PFSK-1 (cell line): ENCODE measurements around the gene DLX4.

ENCODE experiments used
- SIN3A ChIP-seq: IDR thresholded peaks from 2 replicates; pipeline ENCODE4 v1.6.1; 2012; ENCODE audit warnings: mild to moderate bottlenecking, low read length, moderate library complexity, borderline replicate concordance; ENCODE audit not compliant: insufficient read depth
- TAF1 ChIP-seq: IDR thresholded peaks from 2 replicates; pipeline ENCODE4 v1.6.1; 2012; ENCODE audit warnings: low read length, control low read depth, borderline replicate concordance; ENCODE audit not compliant: insufficient read depth
- TF ChIP-seq, protein P1 (sequence below), 2 experiments: IDR thresholded peaks; 2 replicates each; pipeline versions ENCODE4 v1.6.1 to v1.8.0; 2011 to 2012; ENCODE audit warnings: low read depth in 2 of 2, low read length in 2 of 2, control low read depth in 1 of 2, inconsistent platforms in 1 of 2, mild to moderate bottlenecking in 1 of 2, moderate library complexity in 1 of 2; ENCODE audit not compliant: insufficient read depth in 1 of 2

DNA sequence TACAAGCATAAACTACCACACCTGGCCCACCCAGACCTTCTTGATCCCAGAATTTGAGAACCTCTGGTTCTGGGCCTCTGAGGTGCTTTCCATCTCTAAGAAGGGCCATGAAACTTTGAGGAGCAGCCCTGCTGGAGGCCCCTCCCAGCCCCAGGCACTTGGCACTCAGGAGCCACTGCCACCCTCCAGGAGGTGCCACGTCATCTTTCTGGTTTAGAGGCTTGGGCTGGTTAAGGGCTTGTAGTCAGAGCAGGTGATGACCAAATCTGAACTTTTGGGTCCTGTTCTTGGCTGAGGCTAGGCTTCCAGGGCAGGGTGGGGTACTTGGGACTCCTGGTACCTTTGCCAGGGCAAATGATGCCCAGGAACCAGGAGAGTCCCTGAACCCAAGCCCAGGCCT lies 13.8 kb upstream of the DLX4 start:
- TF ChIP-seq SIN3A (no peak), TAF1 (no peak)
- TF ChIP-seq, protein P1, sequence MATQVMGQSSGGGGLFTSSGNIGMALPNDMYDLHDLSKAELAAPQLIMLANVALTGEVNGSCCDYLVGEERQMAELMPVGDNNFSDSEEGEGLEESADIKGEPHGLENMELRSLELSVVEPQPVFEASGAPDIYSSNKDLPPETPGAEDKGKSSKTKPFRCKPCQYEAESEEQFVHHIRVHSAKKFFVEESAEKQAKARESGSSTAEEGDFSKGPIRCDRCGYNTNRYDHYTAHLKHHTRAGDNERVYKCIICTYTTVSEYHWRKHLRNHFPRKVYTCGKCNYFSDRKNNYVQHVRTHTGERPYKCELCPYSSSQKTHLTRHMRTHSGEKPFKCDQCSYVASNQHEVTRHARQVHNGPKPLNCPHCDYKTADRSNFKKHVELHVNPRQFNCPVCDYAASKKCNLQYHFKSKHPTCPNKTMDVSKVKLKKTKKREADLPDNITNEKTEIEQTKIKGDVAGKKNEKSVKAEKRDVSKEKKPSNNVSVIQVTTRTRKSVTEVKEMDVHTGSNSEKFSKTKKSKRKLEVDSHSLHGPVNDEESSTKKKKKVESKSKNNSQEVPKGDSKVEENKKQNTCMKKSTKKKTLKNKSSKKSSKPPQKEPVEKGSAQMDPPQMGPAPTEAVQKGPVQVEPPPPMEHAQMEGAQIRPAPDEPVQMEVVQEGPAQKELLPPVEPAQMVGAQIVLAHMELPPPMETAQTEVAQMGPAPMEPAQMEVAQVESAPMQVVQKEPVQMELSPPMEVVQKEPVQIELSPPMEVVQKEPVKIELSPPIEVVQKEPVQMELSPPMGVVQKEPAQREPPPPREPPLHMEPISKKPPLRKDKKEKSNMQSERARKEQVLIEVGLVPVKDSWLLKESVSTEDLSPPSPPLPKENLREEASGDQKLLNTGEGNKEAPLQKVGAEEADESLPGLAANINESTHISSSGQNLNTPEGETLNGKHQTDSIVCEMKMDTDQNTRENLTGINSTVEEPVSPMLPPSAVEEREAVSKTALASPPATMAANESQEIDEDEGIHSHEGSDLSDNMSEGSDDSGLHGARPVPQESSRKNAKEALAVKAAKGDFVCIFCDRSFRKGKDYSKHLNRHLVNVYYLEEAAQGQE (IDR thresholded peaks at IDR 0.05; ENCODE audit: insufficient read depth in 1 of 2, low read depth in 2 of 2, low read length in 2 of 2): no peak
